SIG-M5 (cell line): ENCODE data around the gene AP2A1.

ENCODE experiments used
- DNase-seq: peaks from one replicate; lab custom pipeline; 2025; lab: John Stamatoyannopoulos, UW

Gene AP2A1

DNA sequence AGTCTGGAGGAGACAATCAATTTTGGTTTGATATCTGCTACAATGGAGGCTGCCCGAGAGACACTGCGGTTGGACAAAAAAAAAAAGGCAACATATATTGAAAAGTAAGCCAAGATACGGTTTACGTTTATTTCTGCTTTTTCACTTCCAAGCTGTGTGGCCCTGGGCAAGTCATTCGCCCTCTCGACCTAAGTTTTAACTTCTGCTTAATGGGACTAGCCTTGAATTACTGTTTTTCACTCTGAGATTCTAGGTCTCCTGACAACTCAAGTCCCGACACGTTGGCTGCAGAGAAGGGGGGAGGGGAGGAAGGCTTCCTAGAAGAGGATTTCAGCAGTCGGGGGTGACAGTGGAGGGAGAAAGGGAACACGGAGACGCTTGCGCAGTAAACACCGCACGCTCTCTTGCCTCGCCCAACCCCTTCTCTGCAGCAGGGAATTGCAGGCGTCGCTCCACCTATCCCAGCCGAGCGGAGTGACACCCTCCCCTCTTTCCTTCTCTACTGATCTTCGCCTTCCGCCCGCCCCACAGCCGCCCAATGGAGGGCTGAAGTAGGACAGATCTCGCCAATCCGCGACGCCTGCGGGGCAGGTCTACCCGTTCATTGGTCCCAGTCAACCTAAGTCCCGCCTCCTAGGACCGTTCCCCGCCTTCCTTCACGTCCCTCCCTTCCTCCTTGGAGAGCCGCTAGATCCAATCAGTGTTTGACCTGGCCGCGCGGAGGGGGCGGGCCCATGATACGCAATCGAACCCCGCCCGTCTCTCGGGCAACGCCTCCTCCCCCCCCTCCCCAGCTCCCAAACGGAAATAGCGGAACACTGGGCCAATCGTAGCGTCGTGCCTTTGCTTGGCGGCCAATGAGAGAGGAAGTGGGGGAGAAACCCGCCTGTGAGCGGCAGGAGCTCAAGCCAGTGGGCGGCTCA is 533 bp upstream of the AP2A1 start:
- peak; percentile 100 for DNase-seq

DNA sequence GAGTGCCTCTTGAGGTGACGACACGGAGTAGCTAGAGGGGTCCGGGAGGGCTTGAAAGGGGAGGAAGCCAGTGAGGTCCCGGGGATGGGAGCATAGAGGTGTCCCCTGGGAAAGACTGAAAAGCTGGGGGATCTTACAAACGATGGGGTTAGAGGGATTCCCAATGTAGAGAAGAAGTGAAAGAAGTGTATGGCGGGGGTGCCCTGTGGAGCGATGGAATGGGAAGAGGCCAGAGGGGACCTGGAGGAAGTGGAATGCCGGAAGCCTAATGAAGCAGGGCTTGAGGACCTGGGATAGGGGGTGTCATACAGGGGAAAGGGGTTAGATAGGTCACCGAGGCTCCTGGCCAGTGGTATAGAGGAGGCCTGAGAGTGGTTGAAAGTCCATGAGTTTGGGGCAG is 580 bp downstream of the AP2A1 start:
- DNase-seq = no peak

DNA sequence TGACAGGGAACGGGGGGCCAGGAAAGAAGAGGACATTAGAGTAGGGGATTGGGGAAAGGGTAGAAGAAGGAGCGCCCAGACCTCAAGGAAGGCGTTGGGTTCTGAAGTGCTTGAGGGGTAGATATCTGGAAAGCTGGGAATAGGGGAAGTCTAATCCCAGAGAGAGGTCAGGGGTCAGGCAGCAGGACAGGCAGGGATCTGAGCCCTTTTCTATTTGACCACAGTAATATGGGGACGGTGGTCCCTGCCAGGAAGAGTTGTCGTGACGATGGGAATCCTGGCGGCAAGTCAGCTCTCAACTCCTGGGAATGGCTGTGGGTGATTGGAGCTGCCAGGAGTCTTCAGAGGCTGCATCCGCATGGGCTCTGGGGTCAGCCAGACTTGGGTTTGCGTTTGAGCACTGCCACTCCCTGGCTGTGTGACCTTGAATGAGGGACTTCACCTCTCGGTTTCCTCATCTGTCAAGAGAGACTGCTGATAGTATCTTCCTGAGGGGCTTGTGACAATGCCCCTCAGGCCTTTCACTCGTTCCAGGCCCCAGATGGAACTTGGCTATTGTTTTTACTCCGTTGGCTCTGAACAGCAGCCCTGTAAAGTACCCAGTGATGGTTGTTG is 1.3 kb downstream of the AP2A1 start:
- no peak for DNase-seq

DNA sequence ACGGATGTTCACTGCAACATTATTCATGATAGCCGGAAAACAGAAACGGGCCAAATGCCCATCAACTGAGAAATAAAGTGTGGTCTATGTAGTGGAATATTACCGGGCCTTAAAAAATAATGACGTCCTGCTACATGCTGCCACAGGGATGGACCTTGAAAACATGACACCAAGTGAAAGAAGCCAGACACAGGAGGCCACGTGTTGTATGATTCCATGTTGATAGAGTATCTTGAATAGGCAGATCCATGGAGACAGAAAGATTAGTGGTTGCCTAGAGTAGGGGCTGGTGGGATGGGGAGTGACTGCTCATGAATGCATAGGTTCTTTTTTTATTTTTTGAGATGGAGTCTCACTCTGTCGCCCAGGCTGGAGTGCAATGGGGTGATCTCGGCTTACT is 3.7 kb downstream of the AP2A1 start:
- DNase-seq = no peak

DNA sequence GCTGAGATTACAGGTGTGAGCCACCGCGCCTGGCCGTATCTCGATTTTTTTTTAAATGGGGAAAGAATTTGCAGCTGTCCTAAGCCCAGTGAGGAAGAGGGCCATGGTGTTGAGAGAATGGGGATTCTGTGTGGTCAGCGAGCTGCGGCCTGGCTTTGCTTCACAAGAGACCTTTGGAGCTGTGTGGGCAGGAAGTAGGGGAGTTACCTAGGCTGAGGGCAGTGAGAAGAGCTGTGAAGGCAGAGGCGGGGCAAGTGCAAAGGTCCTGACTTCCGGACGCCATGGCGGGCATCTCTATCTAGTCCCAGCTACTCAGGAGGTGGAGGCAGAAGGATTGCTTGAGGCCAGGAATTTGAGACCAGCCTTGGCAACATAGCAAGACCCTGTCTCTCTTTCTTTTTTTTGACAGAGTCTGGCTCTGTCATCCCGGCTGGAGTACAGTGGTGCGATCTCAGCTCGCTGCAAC is 4.9 kb downstream of the AP2A1 start:
- DNase-seq = no peak

DNA sequence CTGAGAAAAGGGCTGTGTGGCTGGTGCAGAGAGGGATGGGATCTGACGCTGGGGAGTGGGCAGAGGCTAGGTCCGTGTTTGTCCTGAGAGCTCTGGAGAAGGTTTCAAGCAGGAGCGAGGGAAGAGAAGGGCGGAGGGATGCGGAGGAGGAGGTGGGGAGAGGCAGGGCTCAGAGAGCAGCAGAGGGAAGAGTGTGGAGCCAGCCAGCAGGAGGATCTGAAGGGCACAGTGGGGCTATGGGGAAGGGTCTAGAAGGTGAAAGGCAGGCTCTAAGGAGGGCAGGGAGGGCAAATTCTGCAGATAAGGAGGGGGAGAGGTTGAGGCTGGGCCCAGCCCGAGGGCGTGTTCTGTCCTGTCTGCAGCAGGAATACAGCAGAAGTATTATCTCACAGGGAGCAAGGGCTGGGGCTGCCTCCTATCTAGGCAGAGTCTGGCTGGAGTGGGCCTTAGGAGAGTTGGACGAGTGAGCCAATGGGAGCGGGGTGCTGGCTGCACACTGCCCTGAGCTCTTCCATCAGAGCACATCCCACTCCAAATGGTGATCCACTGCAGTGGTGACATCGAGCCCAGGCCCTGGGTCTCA is 6.1 kb downstream of the AP2A1 start:
- DNase-seq = no peak

DNA sequence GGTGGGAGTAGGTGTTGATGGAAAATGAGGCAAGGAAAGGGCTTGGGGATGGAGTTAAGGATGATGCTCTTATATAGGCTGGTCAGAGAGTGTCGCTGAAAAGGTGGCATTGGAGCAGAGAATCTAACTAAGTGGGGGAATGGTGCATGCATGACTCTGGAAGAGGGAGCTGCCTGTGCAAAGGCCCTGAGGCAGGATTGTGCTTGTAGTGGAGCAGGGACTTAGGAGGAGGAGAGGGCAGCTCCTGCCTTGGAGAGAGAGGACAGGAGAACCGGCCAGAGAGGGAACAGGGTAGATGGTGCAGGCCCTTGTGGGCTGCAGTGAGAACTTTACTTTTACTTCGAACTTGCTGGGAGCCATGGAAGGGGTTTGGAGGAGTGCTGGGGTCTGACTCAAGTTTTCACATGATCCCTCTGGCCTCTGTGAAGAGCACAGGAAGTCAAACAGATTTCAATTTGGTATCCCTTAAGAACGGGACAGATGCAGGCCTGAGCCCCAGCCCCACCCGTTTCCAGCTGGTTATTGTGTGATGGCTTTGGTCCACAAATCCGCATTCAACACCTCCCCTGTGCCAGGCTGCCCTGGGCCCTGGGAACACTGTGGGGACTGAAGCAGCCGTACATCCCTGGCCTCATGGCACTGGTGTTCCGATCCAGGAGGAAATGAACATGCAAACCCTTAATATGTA is 7.0 kb downstream of the AP2A1 start:
- DNase-seq = no peak

DNA sequence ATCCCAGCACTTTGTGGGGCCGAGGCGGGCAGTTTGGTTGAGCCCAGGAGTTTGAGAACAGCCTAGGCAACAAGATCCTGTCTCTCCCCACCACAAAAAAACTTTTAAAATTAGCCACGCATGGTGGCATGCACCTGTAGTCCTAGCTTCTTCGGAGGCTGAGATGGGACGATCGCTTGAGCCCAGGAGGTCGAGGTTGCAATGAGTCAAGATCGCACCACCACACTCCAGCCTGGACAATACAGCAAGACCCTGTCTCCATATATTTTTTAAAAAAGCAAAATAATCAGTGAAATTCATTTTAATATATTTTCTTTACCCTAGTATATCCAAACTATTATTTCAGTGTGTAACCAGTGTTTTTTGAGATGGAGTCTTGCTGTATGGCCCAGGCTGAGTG is 8.2 kb downstream of the AP2A1 start:
- no peak for DNase-seq

DNA sequence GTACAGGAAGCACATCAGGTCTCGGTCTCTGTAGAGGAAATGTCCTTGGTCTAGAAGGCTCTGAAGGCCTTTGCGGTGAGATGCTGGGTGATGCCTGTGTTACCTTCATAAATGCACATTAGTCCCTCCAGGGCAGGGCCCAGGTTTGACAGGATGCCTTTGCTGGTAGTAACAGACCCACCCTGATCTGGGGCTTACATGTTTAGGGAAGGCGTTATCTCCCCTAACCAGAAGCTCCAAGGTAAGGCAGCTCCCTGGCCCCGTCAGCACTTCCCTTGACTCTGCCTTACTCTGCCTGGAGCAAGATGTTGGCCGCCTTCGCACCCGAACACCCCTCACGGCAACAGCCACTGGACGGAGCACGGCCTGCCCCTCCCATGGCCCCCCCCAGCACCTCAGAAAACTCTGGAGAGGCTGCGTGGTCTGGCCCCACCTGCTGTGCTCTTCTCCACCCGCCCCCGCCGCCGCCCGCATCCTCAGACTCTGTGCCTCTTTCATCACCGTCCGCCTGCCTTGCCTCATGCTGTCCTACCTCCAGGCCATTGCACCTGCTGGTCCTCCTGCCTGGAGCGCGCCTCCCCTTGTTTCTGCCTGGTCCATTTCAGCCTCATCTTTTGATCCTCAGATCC is 9.1 kb downstream of the AP2A1 start:
- no peak for DNase-seq

DNA sequence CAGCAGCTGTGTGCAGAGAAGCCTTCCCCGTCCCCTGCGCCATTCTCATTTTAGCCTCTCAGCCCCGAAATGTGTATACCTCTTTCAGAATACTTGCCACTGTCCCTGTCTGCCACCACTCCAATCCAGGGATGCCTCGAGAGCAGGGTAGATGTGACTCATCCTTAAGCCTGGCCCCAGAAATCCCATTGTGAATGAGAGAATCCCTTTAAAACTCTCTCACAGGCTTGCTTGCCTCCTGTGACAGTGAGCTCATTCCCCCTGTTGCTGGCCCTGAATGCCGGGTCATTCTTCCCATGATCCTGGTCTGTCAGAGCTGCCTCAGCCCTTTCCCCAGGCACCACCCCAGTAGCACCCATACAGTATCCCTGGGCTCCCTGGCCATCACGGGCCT is 9.6 kb downstream of the AP2A1 start:
- DNase-seq = no peak

DNA sequence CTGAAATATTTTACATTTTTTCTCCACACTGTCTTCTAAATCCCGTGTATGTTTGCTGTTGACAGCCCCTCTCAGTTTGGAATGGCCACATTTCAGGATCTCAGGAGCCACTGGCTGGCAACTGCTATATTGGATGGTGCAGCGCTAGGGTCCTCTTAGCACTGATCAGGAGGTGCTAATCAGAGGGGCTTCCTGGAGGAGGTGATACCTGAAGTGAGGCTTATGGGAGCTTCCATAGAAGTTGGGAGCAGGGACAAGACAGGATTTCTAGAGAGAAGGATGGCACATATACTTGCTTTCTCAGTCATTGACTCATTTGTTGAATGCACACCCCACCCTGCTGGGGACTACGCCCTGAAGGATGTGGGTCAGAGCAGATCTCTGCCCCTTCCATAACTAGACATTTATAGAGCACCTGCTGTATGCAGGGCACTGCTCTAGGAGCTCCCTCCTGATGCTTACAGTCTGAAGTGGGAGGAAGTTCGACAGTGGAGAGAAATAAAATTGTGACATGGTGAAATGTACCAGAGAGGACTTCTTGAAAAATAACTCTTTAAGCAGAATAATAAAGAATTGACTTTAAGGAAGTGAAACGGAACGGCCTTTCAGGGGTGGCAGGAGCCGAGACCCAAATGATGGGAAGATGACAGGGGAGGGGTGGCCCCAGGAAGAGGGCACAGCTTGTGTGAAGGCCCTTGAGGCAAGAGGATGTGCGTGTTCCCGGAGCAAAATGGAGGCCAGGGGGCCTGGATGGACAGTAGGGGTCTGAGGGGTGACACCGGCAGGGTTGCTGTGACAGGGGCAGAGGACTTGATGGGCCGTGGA is 13.1 kb downstream of the AP2A1 start:
- DNase-seq = no peak

DNA sequence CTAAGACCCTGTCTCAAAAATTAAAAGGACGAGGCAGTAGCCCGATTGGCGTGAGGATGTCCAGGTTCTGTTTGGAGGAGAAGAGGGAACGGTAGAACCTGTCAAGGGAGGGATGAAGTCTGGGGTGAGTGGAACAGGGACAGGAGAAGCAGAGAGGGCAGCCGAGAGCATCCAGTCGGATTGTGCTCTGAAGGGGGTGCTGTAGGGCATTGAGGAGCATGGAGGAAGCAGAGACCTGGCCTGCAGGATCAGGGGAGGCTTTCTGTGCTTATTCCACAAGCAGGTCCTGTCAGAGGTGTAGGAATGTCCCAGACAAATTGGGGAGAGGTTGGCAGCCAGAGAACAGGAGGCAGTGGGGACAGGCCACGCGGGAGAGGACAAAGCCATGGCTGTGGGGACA is 14.1 kb downstream of the AP2A1 start:
- no peak for DNase-seq

DNA sequence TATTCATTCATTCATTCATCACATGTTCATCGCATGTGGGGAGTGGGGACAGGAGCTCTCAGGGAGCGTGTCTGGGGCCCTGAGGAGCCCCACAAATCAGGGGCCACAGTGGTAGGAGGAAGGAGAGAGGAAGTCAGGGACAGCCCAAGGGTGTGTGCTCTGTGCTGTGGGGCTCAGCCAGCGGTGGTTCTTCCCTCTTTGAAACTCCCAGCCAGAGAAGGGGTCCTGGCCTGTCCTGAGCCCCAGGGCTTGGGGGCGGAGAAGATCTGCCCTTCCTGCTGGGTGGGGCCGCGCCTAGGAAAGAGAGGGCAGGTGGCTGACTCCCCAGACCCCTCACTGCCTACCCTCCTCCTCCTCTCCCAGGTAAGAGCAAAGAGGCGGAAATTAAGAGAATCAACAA is 14.6 kb downstream of the AP2A1 start:
- no peak for DNase-seq

DNA sequence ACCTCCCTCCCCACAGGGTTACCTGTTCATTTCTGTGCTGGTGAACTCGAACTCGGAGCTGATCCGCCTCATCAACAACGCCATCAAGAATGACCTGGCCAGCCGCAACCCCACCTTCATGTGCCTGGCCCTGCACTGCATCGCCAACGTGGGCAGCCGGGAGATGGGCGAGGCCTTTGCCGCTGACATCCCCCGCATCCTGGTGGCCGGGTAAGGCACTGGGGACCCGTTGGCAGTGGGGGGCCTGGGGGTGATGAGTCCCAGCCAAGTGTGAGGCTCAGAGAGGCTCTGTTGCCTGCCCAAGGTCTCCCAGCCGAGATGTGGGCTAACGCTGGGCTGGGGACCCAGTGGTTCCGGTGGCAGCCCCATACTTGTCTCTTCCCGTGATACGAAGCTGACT is 15.7 kb downstream of the AP2A1 start:
- no peak for DNase-seq

DNA sequence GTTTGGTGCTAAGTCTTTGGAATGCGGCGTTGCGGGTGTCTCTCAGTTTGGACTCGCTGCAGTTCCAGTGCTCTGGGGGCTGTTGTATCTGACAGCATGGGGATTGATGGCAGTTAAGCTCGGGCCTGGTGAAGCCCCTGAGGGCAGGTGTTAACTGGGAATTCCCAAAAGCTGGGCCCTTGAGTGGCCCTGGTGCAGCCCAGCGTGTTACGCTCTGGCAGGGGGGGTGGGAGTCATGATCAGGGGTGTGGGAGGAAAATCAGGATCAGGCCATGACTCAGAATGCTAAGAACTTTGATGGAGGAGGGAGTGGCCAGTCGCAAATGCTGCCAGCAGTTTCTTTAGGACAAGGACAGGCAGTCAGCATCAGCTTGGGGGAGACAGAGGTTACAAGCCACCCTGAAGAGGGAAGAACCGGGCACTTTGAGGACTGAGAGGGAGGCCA is 19.6 kb downstream of the AP2A1 start:
- DNase-seq = no peak

DNA sequence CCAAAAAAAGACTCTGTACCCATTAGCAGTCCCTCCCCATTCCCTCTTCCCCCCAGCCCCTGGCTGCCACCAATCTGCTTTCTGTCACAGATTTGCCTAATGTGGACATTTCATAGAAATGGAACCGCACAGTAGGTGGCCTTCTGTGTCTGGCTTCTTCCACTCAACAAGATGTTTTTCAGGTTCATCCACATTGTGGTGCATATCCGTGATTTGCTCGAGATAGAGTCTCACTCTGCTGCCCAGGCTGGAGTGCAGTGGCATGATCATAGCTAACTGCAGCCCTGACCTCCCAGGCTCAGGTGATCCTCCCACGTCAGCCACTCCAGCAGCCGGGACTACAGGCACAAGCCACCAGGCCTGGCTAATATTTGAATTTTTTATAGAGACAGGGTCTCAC is 20.9 kb downstream of the AP2A1 start:
- DNase-seq = no peak

DNA sequence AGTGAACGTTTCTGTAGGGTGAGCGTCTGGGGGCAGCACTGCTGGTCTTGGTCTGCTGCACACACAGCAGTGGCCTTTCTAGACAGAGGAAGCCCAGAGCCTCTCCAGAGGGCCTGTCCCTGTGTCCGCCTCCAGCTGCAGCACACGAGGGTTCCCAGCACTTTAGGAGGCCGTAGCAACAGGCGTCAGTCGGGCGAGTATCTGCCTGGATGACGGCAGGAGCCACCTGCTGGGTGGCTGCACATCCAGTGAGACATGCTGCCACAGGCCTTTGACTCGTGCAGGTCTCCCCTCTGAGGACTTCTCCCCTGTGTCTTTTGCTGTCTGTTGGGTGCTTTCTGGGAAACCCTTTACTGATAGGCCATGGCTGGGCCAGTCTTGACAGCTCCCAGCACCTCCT is 22.1 kb downstream of the AP2A1 start:
- no peak for DNase-seq

DNA sequence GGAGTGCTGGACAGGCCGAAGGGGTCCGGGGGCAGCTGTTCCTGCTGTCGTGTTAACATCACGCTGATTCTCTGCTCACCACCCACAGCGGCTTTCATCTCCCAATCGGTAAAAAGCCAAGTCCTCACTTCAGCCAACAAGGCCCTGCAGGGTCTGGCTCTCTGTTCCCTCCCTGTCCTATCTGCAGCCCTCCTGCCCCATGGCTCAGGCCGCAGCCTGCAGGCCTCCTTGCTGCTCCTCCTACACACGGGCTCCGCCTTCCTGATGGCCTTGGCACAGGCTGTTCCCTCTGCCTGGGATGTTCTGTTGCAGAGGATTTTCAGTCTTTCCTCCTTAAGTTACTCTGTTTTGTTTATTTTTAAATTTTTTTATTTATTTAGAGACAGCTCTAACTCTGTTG is 24.1 kb downstream of the AP2A1 start:
- no peak for DNase-seq

DNA sequence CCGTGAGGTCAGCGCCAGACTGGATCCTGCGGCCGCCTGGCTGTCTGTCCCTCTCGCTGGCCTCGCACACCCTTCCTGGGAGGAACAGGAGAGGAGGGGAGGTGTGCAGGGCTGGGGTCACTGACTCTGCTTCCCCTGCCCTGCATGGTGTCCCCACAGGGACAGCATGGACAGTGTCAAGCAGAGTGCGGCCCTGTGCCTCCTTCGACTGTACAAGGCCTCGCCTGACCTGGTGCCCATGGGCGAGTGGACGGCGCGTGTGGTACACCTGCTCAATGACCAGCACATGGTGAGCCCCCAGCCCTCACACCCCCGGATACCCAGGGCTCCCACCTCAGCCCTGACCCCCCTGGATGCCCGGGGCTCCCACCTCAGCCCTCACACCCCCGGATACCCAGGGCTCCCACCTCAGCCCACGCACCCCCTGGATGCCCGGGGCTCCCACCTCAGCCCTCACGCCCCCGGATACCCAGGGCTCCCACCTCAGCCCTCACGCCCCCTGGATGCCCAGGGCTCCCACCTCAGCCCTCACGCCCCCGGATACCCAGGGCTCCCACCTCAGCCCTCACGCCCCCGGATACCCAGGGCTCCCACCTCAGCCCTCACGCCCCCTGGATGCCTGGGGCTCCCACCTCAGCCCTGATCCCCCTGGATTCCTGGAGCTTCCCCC is 25.1 kb downstream of the AP2A1 start:
- no peak for DNase-seq

DNA sequence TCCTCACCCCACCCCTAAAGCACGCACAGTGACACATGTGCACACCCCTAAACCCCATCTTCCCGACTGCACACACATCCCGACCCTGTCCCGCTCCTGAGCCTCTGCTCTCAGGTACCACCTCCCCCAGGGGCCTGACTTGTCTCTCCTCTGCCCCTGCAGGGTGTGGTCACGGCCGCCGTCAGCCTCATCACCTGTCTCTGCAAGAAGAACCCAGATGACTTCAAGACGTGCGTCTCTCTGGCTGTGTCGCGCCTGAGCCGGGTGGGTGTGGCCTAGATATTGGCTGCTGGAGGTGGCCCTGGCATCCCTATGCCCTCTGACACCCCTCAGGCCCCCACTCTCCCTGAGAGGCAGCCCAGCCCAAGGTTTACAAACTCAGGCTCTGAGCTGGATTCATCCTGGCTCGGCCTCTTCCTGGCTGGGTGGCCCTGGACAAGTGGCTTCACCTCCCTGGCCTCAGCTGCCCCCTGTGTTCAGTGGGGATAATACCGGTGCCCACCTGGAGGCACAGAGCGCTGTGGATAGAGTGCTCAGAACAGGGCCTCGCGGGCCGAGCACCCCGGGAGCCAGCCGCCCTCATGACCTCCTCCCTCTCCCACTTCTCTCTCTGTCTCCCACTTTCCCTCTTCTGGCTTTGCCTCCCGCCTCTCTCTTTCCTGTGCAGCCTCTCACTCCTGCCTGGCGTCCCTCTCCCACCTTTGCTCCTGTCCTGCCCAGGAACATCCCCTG is 26.2 kb downstream of the AP2A1 start:
- DNase-seq = no peak
